HEK293 (cell line): ENCODE results near the gene KDM2B.

Source experiments
- CTCF ChIA-PET: fragments of 350-600 bp; formaldehyde crosslinking; extraction: SDS; loops from one replicate; lab custom pipeline; 2021; ENCODE audit warnings: antibody characterized with exemption; lab: Yijun Ruan, JAX
- POLR2A ChIA-PET: fragments of 300-600 bp; formaldehyde crosslinking; extraction: SDS; loops from one replicate; lab custom pipeline; 2020; ENCODE audit warnings: antibody characterized with exemption, inconsistent platforms; lab: Yijun Ruan, JAX
- H3K27ac ChIP-seq: fragments of 200-500 bp; sonication (Bioruptor generic); 2 replicates; pipeline ENCODE4 v1.5.1; 2014; ENCODE audit warnings: low read depth, low read length, control low read depth, inconsistent platforms; ENCODE audit errors: extremely low read depth
- H3K36me3 ChIP-seq, 2 experiments: fragments of 200-500 bp in 1 of 2; sonication (Bioruptor generic) in 1 of 2; 1 replicate in 1 of 2; 2 replicates in 1 of 2; pipeline ENCODE4 v1.5.1; 2014 to 2017; ENCODE audit warnings: inconsistent platforms in 2 of 2, low read length in 2 of 2; ENCODE audit not compliant: control insufficient read depth in 2 of 2, insufficient read depth in 1 of 2
- H3K4me1 ChIP-seq: fragments of 200-500 bp; sonication (Bioruptor generic); 2 replicates; pipeline ENCODE4 v1.5.1; 2014; ENCODE audit warnings: mild to moderate bottlenecking, low read length, inconsistent platforms; ENCODE audit not compliant: control insufficient read depth, insufficient read depth
- H3K4me3 ChIP-seq: 2 replicates; pipeline ENCODE4 v1.5.1; 2011; ENCODE audit warnings: low read depth, mild to moderate bottlenecking, control low read depth, low read length, moderate library complexity
- H3K9me3 ChIP-seq: fragments of 200-500 bp; sonication (Bioruptor generic); 2 replicates; pipeline ENCODE4 v1.5.1; 2014; ENCODE audit warnings: low read depth, low read length, inconsistent platforms; ENCODE audit not compliant: control insufficient read depth, insufficient read depth
- BCL11B ChIP-seq: fragments of 450-650 bp; formaldehyde crosslinking; IDR thresholded peaks from 2 replicates; pipeline ENCODE4 v1.5.1; 2016; ENCODE audit warnings: low read depth, missing biosample characterization, missing genetic modification characterization
- GLI4 ChIP-seq: fragments of 450-650 bp; formaldehyde crosslinking; IDR thresholded peaks from 2 replicates; pipeline ENCODE4 v1.5.1; 2016; ENCODE audit warnings: missing biosample characterization, missing genetic modification characterization
- KLF16 ChIP-seq: fragments of 450-650 bp; formaldehyde crosslinking; IDR thresholded peaks from 2 replicates; pipeline ENCODE4 v1.5.1; 2017; ENCODE audit warnings: missing biosample characterization, missing genetic modification characterization
- SCRT1 ChIP-seq: fragments of 450-650 bp; formaldehyde crosslinking; IDR thresholded peaks from 2 replicates; pipeline ENCODE4 v1.5.1; 2016; ENCODE audit warnings: missing biosample characterization, missing genetic modification characterization, borderline replicate concordance
- ZBTB6 ChIP-seq: fragments of 450-650 bp; formaldehyde crosslinking; IDR thresholded peaks from 2 replicates; pipeline ENCODE4 v1.5.1; 2017; ENCODE audit warnings: missing biosample characterization, missing genetic modification characterization
- ZBTB8A ChIP-seq: fragments of 450-650 bp; formaldehyde crosslinking; IDR thresholded peaks from 2 replicates; pipeline ENCODE4 v1.5.1; 2016; ENCODE audit warnings: missing biosample characterization, missing genetic modification characterization
- ZNF146 ChIP-seq: fragments of 450-650 bp; formaldehyde crosslinking; IDR thresholded peaks from 2 replicates; pipeline ENCODE4 v1.5.1; 2016; ENCODE audit warnings: missing biosample characterization, missing genetic modification characterization
- ZNF16 ChIP-seq: fragments of 450-650 bp; formaldehyde crosslinking; IDR thresholded peaks from 2 replicates; pipeline ENCODE4 v1.5.1; 2016; ENCODE audit warnings: low read depth, missing biosample characterization, missing genetic modification characterization
- ZNF184 ChIP-seq: fragments of 450-650 bp; IDR thresholded peaks from 2 replicates; pipeline ENCODE4 v1.5.1; 2018; ENCODE audit warnings: missing biosample characterization, mild to moderate bottlenecking, missing genetic modification characterization
- ZNF335 ChIP-seq: fragments of 450-650 bp; formaldehyde crosslinking; conservative IDR thresholded peaks from 2 replicates; pipeline ENCODE4 v1.5.1; 2016; ENCODE audit warnings: missing biosample characterization, missing genetic modification characterization
- ZNF350 ChIP-seq: fragments of 450-650 bp; formaldehyde crosslinking; IDR thresholded peaks from 2 replicates; pipeline ENCODE4 v1.5.0; 2017; ENCODE audit warnings: missing biosample characterization, mild to moderate bottlenecking, missing genetic modification characterization
- ZNF37A ChIP-seq: fragments of 450-650 bp; IDR thresholded peaks from 2 replicates; pipeline ENCODE4 v1.5.1; 2018; ENCODE audit warnings: missing biosample characterization, missing genetic modification characterization
- ZNF416 ChIP-seq: fragments of 450-650 bp; formaldehyde crosslinking; IDR thresholded peaks from 2 replicates; pipeline ENCODE4 v1.5.1; 2016; ENCODE audit warnings: missing biosample characterization, missing genetic modification characterization
- ZNF560 ChIP-seq: fragments of 450-650 bp; formaldehyde crosslinking; IDR thresholded peaks from 2 replicates; pipeline ENCODE4 v1.5.1; 2017; ENCODE audit warnings: missing biosample characterization, missing genetic modification characterization, borderline replicate concordance
- ZNF626 ChIP-seq: fragments of 450-650 bp; sonication (Bioruptor Pico); formaldehyde crosslinking; IDR thresholded peaks from 2 replicates; pipeline ENCODE4 v1.5.1; 2018; ENCODE audit warnings: missing biosample characterization, missing genetic modification characterization, inconsistent platforms
- ZNF768 ChIP-seq: fragments of 450-650 bp; formaldehyde crosslinking; IDR thresholded peaks from 2 replicates; pipeline ENCODE4 v1.5.1; 2018; ENCODE audit warnings: missing biosample characterization, mild to moderate bottlenecking, missing genetic modification characterization
- ZNF777 ChIP-seq: fragments of 450-650 bp; formaldehyde crosslinking; IDR thresholded peaks from 2 replicates; pipeline ENCODE4 v1.5.1; 2017; ENCODE audit warnings: missing biosample characterization, missing genetic modification characterization, borderline replicate concordance
- TF ChIP-seq, protein P1 (sequence below): fragments of 450-650 bp; formaldehyde crosslinking; IDR thresholded peaks from 2 replicates; pipeline ENCODE4 v1.5.1; 2016; ENCODE audit warnings: missing biosample characterization, missing genetic modification characterization
- TF ChIP-seq, protein P2 (sequence below): fragments of 450-650 bp; formaldehyde crosslinking; IDR thresholded peaks from 2 replicates; pipeline ENCODE4 v1.5.1; 2016; ENCODE audit warnings: missing biosample characterization, missing genetic modification characterization
- TF ChIP-seq, protein P3 (sequence below): fragments of 450-650 bp; formaldehyde crosslinking; IDR thresholded peaks from 2 replicates; pipeline ENCODE4 v1.5.1; 2017; ENCODE audit warnings: missing biosample characterization, mild to moderate bottlenecking, missing genetic modification characterization, moderate library complexity

Gene KDM2B

DNA sequence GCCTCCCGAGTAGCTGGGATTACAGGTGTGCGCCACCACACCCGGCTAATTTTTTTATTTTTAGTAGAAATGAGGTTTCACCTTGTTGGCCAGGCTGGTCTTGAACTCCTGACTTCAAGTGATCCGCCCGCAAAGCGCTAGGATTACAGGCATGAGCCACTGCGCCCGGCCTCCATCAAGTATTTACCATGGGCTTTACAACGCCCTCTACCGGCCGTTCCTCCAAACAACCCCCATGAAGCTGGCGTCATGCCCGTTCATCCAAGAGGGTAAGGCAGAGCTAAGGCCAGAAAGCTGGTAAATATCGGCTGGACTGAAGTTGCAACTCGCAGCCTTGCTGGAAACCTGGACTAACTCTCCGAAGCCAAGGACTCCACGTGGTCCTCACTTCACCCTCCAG is 139.3 kb downstream of the KDM2B start:
- Histone ChIP-seq H3K4me1 (no peaks in the 10 kb centered on the region), H3K9me3 (no peaks in the 10 kb centered on the region), H3K36me3 (peaks cover 22 to 78% of the 10 kb centered on the region in 2 experiments), H3K4me3 (no peak overlapping the region), H3K27ac (no peak overlapping the region)
- POLR2A ChIA-PET = interaction anchor here (0.8 kb wide), 1 partner anchor 22 kb away, joined by 3 read pairs; no protein-coding TSS in a partner anchor
- TF ChIP-seq ZNF416 (tag by site-specific recombination) = no peak
- no peak for TF ChIP-seq ZNF350 (tag by site-specific recombination)
- no peak for TF ChIP-seq ZBTB6 (tag by site-specific recombination)
- TF ChIP-seq GLI4 (tag by site-specific recombination) = no peak
- TF ChIP-seq, protein P1, sequence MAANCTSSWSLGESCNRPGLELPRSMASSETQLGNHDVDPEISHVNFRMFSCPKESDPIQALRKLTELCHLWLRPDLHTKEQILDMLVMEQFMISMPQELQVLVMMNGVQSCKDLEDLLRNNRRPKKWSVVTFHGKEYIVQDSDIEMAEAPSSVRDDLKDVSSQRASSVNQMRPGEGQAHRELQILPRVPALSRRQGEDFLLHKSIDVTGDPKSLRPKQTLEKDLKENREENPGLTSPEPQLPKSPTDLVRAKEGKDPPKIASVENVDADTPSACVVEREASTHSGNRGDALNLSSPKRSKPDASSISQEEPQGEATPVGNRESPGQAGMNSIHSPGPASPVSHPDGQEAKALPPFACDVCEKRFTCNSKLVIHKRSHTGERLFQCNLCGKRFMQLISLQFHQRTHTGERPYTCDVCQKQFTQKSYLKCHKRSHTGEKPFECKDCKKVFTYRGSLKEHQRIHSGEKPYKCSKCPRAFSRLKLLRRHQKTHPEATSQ (tag by site-specific recombination) = no peak
- TF ChIP-seq, protein P2, sequence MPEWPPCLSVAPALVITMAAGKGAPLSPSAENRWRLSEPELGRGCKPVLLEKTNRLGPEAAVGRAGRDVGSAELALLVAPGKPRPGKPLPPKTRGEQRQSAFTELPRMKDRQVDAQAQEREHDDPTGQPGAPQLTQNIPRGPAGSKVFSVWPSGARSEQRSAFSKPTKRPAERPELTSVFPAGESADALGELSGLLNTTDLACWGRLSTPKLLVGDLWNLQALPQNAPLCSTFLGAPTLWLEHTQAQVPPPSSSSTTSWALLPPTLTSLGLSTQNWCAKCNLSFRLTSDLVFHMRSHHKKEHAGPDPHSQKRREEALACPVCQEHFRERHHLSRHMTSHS (tag by site-specific recombination) = no peak
- no peak for TF ChIP-seq ZNF184 (tag by site-specific recombination)
- TF ChIP-seq, protein P3, sequence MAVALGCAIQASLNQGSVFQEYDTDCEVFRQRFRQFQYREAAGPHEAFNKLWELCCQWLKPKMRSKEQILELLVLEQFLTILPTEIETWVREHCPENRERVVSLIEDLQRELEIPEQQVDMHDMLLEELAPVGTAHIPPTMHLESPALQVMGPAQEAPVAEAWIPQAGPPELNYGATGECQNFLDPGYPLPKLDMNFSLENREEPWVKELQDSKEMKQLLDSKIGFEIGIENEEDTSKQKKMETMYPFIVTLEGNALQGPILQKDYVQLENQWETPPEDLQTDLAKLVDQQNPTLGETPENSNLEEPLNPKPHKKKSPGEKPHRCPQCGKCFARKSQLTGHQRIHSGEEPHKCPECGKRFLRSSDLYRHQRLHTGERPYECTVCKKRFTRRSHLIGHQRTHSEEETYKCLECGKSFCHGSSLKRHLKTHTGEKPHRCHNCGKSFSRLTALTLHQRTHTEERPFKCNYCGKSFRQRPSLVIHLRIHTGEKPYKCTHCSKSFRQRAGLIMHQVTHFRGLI = no peak
- TF ChIP-seq ZNF777 (tag by site-specific recombination) = no peak
- no peak for TF ChIP-seq ZNF16
- no peak for TF ChIP-seq ZNF335
- TF ChIP-seq ZNF626 (tag by site-specific recombination) = no peak
- no peak for TF ChIP-seq ZNF768 (tag by site-specific recombination)
- no peak for TF ChIP-seq SCRT1 (tag by site-specific recombination)
- CTCF ChIA-PET = interaction anchor here (0.6 to 4.6 kb wide), 14 partner anchors 11 to 782 kb away, joined by 3 to 58 read pairs (median 4); no protein-coding TSS in a partner anchor

- Histone ChIP-seq H3K4me1 (no peaks in the 10 kb centered on the region), H3K9me3 (no peaks in the 10 kb centered on the region), H3K36me3 (peaks cover 27 to 84% of the 10 kb centered on the region in 2 experiments), H3K4me3 (no peak overlapping the region), H3K27ac (no peak overlapping the region)
- TF ChIP-seq ZBTB8A (tag by site-specific recombination) = no peak
- no peak for TF ChIP-seq KLF16 (tag by site-specific recombination)
- TF ChIP-seq ZNF146 (tag by site-specific recombination) = no peak
- TF ChIP-seq BCL11B = no peak
- TF ChIP-seq ZNF37A (tag by site-specific recombination) = no peak
- TF ChIP-seq ZNF560 = no peak
- CTCF ChIA-PET = interaction anchor here (1.1 to 4.6 kb wide), 2 partner anchors 39 to 107 kb away, joined by 4 to 58 read pairs; no protein-coding TSS in a partner anchor
- POLR2A ChIA-PET = interaction anchor here (0.8 kb wide), 1 partner anchor 23 kb away, joined by 3 read pairs; no protein-coding TSS in a partner anchor
Observed at GRCh38 chr12:121440768-121441167, 140.1 kb downstream of the KDM2B start.
